Measurements from ENCODE around the gene CRNKL1.
A peak's percentile ranks its signal among the peaks of the same experiment; 100 is the strongest.

CRNKL1 gene

DNA sequence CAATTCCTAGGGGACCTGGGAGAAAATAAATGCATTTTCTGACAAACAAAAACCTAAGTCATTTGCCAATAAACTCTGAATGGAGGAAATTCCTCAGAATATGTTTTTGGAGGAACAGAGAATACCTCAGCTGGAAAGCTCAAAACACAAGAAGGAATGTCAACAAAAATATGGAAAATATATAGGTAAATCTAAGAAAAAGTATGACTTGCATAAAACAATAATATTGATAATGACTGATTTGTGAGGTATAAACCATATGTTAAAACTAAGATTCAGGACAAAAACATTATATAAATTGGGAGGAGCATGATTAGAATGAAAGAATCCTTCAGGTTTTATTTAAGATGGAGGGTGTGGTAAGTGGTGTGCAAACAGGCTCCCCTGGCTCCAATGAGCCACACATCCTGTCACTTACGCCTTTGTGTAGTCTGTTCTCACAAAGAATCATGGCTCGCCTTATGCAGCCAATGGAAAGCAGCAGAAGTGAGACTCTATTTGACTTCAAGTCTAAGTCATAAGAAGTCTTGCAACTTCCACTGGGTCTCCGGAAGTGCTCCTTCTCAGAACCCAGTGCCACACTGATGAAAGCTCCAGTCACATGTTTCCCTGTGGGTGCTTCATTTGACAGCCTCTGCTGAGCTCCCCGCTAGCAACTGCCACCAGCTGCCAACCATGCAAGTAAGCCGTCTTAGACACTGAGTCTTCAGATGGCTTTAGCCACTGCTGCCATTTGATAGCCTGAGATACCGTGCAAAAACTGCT, 8.2 kb upstream of the CRNKL1 start:
- DNase-seq = no peak

GRCh38 chr20:20051767-20052073, 546 bp downstream of the CRNKL1 start:
- DNase-seq = no peak

- DNase-seq = no peak
Observed at GRCh38 chr20:20039752-20040387, 12.4 kb downstream of the CRNKL1 start.

- DNase-seq = no peak
Observed at GRCh38 chr20:20038586-20038985, 13.7 kb downstream of the CRNKL1 start.

GRCh38 chr20:20037960-20038359, 14.3 kb downstream of the CRNKL1 start:
- no peak for DNase-seq

DNA sequence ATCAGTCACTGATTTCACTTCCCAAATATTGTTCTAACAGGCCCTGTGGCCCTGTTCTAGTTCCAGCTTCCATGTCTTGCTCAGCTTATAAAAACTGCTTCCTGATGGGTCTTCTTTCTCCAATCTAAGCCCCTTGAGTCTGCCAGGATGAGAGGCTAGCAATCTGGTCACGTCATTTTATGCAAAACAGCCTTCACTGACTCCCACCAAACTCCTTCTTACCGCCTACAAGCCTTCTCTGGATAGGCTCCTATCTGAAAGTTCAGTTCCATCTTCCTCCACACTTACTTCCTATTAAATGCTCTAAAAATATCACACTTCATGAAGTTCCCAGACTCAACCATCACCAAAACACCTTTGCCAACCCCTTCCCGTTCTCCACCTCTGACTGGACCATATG, 15.5 kb downstream of the CRNKL1 start:
- DNase-seq = no peak

GRCh38 chr20:20034486-20034885, 17.8 kb downstream of the CRNKL1 start:
- no peak for DNase-seq

DNA sequence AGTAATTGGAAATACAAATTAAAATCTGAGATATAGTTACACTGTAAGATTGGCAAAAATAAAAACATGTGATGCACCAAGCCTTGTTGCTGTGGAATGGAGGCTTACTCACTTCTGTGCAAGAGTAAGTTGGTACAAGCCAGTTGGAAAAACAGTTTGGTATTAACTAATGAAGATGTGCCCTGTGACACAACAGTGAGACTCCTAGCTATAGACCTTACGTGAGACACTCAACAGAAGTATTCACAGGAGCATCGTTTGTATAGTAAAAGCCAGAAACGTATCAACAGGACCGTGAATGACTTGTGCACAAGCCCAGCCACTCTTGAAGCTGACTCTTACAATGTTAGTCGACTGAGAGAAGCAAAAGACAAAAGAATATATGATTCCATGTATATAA, 20.5 kb downstream of the CRNKL1 start:
- no peak for DNase-seq

DNA sequence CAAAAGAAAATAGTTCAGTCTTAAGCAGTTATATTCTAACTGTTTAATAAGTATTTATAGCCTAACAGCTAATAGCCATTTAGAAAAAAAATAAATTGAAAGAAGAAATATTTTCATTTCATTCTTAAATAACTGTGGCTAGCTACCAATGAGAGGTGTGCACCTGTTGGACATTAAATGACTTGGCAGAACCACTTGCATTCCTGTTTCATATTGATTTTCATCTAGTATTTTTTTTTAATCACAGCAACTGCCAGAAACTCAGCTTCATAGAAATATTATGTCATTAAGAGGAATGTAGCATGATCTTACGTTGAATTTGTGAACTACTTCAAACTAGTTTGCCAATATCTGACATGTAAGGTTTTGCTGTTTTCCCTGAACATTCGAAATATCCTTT, 25.0 kb downstream of the CRNKL1 start:
- DNase-seq = no peak

DNA sequence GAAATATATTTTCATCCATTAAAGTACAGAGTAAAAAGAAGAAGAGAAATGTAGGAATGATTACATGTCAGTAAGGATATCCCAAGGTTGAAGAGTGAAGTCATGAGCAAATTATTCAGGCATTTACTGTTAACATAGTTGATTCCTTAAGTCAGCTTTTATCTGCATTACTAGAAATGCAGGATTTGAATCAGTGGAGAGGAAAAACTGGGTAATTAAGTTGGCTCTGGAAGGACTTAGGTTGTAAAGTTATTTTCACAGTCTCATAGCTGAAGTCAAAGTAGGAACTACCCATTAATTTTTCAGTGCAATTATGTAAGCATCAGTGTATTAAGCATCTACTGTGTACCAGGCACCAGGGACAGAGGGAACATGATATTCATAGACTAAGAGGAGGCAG, 27.3 kb downstream of the CRNKL1 start:
- DNase-seq = no peak

GRCh38 chr20:20023395-20023794, 28.9 kb downstream of the CRNKL1 start:
- no peak for DNase-seq

DNA sequence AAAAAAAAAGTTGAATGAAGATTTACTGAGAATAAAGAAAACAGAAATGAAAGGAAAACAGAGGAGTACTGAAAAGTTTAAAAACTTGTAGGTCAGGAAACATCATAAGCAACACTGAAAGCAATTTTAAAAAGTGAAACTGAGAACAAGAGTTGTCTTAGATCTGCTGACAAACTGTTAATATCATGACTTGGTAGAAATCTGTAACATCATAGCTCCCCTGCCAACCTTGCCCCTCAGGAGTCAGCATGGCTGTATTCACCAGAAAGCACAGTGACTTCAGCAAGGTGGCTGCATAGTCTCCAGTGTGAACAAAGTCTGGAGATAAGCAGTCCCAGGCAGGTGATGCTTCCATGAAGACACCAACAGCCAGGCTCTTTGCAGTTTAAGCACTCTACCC, 29.8 kb downstream of the CRNKL1 start:
- DNase-seq = no peak

- no peak for DNase-seq
Observed at GRCh38 chr20:20021835-20022234, 30.4 kb downstream of the CRNKL1 start.

DNA sequence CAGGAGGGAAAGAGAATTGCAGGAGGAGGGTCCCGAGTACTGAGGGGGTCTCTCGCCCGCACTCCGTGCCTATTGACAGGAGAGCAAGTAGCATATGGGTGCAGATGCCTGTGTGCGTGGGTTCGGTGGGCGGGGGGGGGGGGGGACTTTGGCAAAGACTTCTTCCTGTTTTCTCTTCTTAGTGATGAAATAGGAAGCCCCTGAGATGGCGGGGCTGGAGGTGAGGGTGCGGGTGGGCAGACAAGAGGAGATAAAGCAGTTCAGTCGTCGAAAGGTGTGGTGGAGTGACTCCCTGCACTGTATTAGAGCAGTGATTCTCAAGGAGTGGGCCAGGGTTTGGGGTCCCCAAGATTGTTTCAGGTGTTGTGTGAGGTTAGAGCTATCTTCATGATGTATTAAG, 31.4 kb downstream of the CRNKL1 start:
- no peak for DNase-seq

GRCh38 chr20:20019123-20019522, 33.1 kb downstream of the CRNKL1 start:
- DNase-seq = no peak

DNA sequence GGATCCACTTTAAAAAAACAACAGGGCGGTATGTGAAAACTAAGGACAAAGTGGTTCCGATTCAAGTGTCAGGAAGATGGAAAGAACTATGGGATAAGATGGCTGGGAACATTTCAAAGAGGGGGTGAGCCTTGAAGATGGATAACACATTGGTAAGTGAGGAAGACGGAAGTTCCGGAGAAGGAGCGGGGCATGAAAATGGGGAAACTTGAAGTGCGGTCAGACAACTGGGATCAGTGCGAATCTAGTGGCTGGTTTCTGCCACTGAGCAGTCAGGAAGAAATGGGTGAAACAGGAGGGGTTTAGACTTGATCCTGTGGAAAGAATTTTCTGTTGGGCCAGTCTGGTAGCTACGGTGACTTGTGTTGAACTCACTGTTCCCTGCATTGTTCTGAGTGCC, 33.9 kb downstream of the CRNKL1 start:
- DNase-seq = no peak

DNA sequence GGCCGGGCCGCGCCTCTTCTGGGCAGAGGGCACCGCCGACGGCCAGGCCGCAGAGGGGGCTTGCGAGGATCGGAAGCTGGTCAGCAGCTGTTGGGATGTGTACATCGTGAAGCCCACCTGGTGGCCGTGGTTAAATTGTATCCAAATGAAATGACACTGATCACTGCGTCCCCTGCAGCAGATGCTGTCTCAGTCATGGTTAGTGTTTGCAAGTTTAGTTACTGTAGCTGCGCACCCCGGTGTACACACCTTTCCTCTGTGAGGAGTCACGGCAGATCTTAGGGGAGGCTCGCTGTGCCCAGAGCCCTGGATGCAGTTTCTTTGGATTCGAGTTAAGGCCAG, 34.5 kb downstream of the CRNKL1 start:
- DNase-seq = no peak

DNA sequence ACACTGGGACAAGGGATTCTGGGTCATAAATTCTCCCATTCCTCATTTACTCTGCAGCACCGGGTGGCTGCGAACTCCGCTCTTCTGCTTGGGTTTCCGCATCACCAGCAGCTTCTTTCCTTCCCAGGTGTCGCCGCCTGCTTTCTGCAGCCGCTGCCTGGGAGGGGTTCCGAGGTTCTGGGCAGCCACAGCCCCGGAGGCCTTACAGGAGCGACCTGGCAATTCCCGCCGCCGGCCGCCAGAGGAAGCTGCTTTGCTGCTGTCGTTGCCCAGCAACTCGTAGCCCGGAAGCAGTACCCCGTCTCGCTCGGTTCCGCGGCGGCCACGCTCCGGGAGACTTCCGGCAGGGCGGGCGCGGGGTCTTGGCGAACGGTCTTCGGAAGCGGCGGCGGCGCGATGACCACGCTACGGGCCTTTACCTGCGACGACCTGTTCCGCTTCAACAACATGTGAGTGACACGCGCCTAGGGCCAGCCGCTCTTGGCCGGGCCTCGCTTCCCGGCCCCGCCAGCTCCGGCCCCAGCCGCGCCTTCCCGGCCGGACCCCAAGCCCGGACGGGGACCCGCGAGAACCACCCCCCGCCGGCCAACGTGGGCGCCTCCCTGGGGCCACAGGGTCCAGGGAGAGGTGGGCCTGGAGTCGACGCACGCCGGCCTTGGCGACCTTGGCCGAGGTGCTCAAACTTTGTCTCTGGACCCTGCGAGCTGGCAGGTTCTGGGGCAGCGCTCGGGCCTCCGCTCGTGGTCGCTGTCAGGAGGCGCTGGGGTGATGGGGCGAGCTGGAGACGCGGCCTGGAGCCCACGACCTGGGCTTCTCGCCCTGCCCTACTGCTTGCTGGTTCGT, 35.0 kb downstream of the CRNKL1 start, which contains the start of gene NAA20:
NAA20 (plus strand) TSS at position 362 of the 843 bp plus-strand sequence; CDS start at position 397, 35 bp downstream.
- peak; percentile 92 to 93 for DNase-seq

GRCh38 chr20:20014659-20015058, 37.6 kb downstream of the CRNKL1 start:
- DNase-seq = no peak

- no peak for DNase-seq
Observed at GRCh38 chr20:20012541-20012940, 39.7 kb downstream of the CRNKL1 start.

- no peak for DNase-seq
Observed at GRCh38 chr20:20010639-20011500, 41.4 kb downstream of the CRNKL1 start.

GRCh38 chr20:20009784-20010253, 42.4 kb downstream of the CRNKL1 start:
- no peak for DNase-seq

- DNase-seq = no peak
Observed at GRCh38 chr20:20005342-20005741, 46.9 kb downstream of the CRNKL1 start.

All from Kasumi-1 (cell line).